CD14-positive monocyte (primary cell): ENCODE results near the gene KMT2D. TPM values are rescaled to one million over a fixed set of nuclear protein-coding genes. Genes with fewer than 3 reads are reported as not detected.
A peak's percentile ranks its signal among the peaks of the same experiment; 100 is the strongest.

Source experiments
- DNase-seq, 3 donors: peaks; one replicate each; pipeline ENCODE4 v3.0.0-alpha.2; 2011 to 2022
- H2AFZ ChIP-seq: 2 replicates; pipeline ENCODE4 v1.6.0; 2012; ENCODE audit warnings: mild to moderate bottlenecking, low read depth, low read length, inconsistent platforms; ENCODE audit not compliant: insufficient read depth, poor library complexity, severe bottlenecking
- H3K27ac ChIP-seq, 2 donors: 1 replicate in 1 of 2; 2 replicates in 1 of 2; pipeline ENCODE4 v1.5.1; 2012 to 2013; ENCODE audit warnings: low read length in 2 of 2, control low read depth in 1 of 2, inconsistent platforms in 1 of 2, low read depth in 1 of 2, mild to moderate bottlenecking in 1 of 2
- H3K27me3 ChIP-seq, 2 donors: one replicate each; pipeline versions ENCODE4 v1.6.0 to v1.6.1; 2011 to 2013; ENCODE audit warnings: low read length in 2 of 2; ENCODE audit not compliant: control insufficient read depth in 2 of 2, insufficient read depth in 2 of 2
- H3K36me3 ChIP-seq, 2 donors: replicated peaks in 1 of 2; 1 replicate in 1 of 2; 2 replicates in 1 of 2; pipeline versions ENCODE4 v1.5.1 to v1.6.1; 2012 to 2013; ENCODE audit warnings: low read length in 2 of 2, control low read depth in 1 of 2, inconsistent platforms in 1 of 2, mild to moderate bottlenecking in 1 of 2; ENCODE audit not compliant: insufficient read depth in 2 of 2, control insufficient read depth in 1 of 2
- H3K4me1 ChIP-seq, 2 donors: 1 replicate in 1 of 2; 2 replicates in 1 of 2; pipeline versions ENCODE4 v1.5.1 to v1.6.1; 2012 to 2013; ENCODE audit warnings: low read length in 2 of 2, control low read depth in 1 of 2, inconsistent platforms in 1 of 2, mild to moderate bottlenecking in 1 of 2, moderate library complexity in 1 of 2; ENCODE audit not compliant: insufficient read depth in 2 of 2, control insufficient read depth in 1 of 2
- H3K4me2 ChIP-seq: replicated peaks from 2 replicates; pipeline ENCODE3; 2012; ENCODE audit warnings: low read length, moderate library complexity, mild to moderate bottlenecking; ENCODE audit not compliant: poor library complexity, severe bottlenecking; ENCODE audit errors: extremely low read depth
- H3K4me3 ChIP-seq, 3 experiments: fragments of 200-600 bp in 1 of 3; sonication (generic) in 1 of 3; replicated peaks in 1 of 3; 1 replicate in 2 of 3; 2 replicates in 1 of 3; pipeline ENCODE4 v1.5.1; 2011 to 2013; ENCODE audit warnings: low read length in 3 of 3, mild to moderate bottlenecking in 3 of 3, control low read depth in 2 of 3, low read depth in 2 of 3, inconsistent platforms in 1 of 3, moderate library complexity in 1 of 3
- H3K79me2 ChIP-seq: 2 replicates; pipeline ENCODE4 v1.6.0; 2012; ENCODE audit warnings: mild to moderate bottlenecking, control low read depth, inconsistent platforms, low read length, moderate library complexity; ENCODE audit not compliant: insufficient read depth
- H3K9ac ChIP-seq: 2 replicates; pipeline ENCODE4 v1.6.0; 2017; ENCODE audit warnings: low read length, mild to moderate bottlenecking; ENCODE audit not compliant: insufficient read depth, poor library complexity, severe bottlenecking
- H3K9me3 ChIP-seq, 2 donors: replicated peaks in 1 of 2; 1 replicate in 1 of 2; 2 replicates in 1 of 2; pipeline versions ENCODE4 v1.5.1 to v1.6.1; 2012 to 2013; ENCODE audit warnings: low read length in 2 of 2, control low read depth in 1 of 2; ENCODE audit not compliant: control insufficient read depth in 1 of 2, insufficient read depth in 1 of 2
- H4K20me1 ChIP-seq: 2 replicates; pipeline ENCODE4 v1.6.0; 2012; ENCODE audit warnings: mild to moderate bottlenecking, low read length, control low read depth, moderate library complexity; ENCODE audit not compliant: insufficient read depth
- H3K27ac Mint-ChIP-seq, 7 donors: one replicate each; pipeline ENCODE4 v1.8.0; 2020; ENCODE audit warnings: mild to moderate bottlenecking in 7 of 7, mixed read lengths in 7 of 7, moderate library complexity in 6 of 7, inconsistent platforms in 2 of 7
- H3K27me3 Mint-ChIP-seq, 3 donors: one replicate each; pipeline ENCODE4 v1.8.0; 2021 to 2022; ENCODE audit warnings: low read depth in 3 of 3, mild to moderate bottlenecking in 3 of 3, mixed read lengths in 3 of 3, moderate library complexity in 3 of 3, inconsistent platforms in 1 of 3
- H3K36me3 Mint-ChIP-seq, 2 donors: one replicate each; pipeline ENCODE4 v1.8.0; 2020; ENCODE audit warnings: mixed read lengths in 2 of 2, inconsistent platforms in 1 of 2, mild to moderate bottlenecking in 1 of 2
- H3K4me1 Mint-ChIP-seq: one replicate; pipeline ENCODE4 v1.8.0; 2020; ENCODE audit warnings: mild to moderate bottlenecking, mixed read lengths
- H3K4me3 Mint-ChIP-seq, 2 donors: one replicate each; pipeline ENCODE4 v1.8.0; 2020; ENCODE audit warnings: mild to moderate bottlenecking in 2 of 2, mixed read lengths in 2 of 2, moderate library complexity in 1 of 2
- H3K9me3 Mint-ChIP-seq, 7 donors: one replicate each; pipeline ENCODE4 v1.8.0; 2020 to 2022; ENCODE audit warnings: mixed read lengths in 7 of 7, mild to moderate bottlenecking in 6 of 7, moderate library complexity in 6 of 7, inconsistent platforms in 2 of 7
- CTCF ChIP-seq: fragments of 200-600 bp; IDR thresholded peaks from one replicate; pipeline ENCODE4 v1.8.0; 2022; ENCODE audit warnings: antibody characterized with exemption, mild to moderate bottlenecking
- WGBS: methylation state at CpG from one replicate; pipeline ENCODE4 v1.1.5; 2013; ENCODE audit warnings: missing lambda C conversion rate; ENCODE audit not compliant: insufficient coverage; 5-methylcytosine and 5-hydroxymethylcytosine counted together
- intact Hi-C, 2 donors: fragments of 100-400 bp; cut with micrococcal nuclease; formaldehyde crosslinking; loops; one replicate each; pipeline versions ENCODE4 v1.15.0 to v1.15.1; 2023
- polyA plus RNA-seq, 3 donors: library from polyadenylated mRNA; depleted of rRNA in 1 of 3; unstranded in 2 of 3; stranded (reverse) in 1 of 3; fragments of 300-500 nt in 2 of 3; fragments of >200 nt in 1 of 3; fragmentation: Illumina TruSeq in 2 of 3; gene quantifications; 1 replicate in 2 of 3; 2 replicates in 1 of 3; pipeline ENCODE4 v1.2.3, GENCODE V29; 2012 to 2021

The KMT2D gene
- polyA plus RNA-seq, 3 donors = 1.2 to 66.9 (median 2.7) TPM

GRCh38 chr12:49030119-49030518 lies 30.5 kb downstream of the KMT2D start:
- H3K27ac Mint-ChIP-seq = peak overlapping the region in 4 of 7 donors; percentile 7 to 60 (median 32)
- Histone ChIP-seq H2AFZ (no peak overlapping the region), H3K4me1 (no peaks in the 10 kb centered on the region), H4K20me1 (peaks cover 94% of the 10 kb centered on the region), H3K27me3 (no peaks in the 10 kb centered on the region), H3K79me2 (peaks cover 10% of the 10 kb centered on the region), H3K9me3 (no peaks in the 10 kb centered on the region), H3K4me3 (no peak overlapping the region), H3K36me3 (peaks cover 95 to 100% of the 10 kb centered on the region in 2 donors), H3K27ac (peak overlapping the region in 1 of 2 donors; percentile 1), H3K4me2 (no peak overlapping the region), H3K9ac (no peak overlapping the region)
- intact Hi-C loops = no loop called here
- no peak overlapping the region for H3K4me3 Mint-ChIP-seq
- no peak for TF ChIP-seq CTCF
- H3K9me3 Mint-ChIP-seq = no peaks in the 10 kb centered on the region
- DNase-seq = no peak
- peaks cover 79 to 96% of the 10 kb centered on the region in 2 donors for H3K36me3 Mint-ChIP-seq
- H3K4me1 Mint-ChIP-seq = peaks cover 14% of the 10 kb centered on the region
- WGBS = no CpG with 5 or more reads among the region's 8 CpGs
- peaks cover 0 to 1% (median 0%) of the 10 kb centered on the region in 3 donors for H3K27me3 Mint-ChIP-seq

DNA sequence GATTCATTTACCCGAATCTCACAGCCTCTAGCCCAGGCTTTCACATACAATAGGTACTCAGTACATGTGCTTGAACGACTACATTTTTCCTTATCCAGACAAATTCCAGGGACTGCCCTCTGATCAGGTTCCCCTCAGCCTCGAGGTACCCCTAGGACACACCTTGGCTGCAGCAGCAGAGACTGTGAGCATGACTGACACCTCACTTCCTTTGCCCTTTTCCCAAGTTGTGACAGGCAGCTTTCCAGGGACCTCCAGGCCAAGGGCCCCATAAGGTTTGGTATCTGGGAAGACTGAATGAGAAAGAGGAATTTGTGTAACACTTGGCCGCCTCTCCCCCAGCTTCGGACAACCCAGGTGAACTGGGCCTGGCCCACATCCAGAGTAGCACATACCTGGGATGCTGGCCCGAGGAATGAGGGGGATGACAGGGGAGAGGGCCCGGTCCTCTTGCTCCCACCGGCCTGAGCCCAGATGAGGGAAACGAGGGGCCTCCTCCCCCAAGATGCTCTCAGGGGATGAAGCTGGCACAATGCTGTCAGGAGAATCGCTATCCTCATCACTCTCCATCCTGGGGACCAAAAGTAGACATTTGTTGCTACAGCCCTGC lies 31.8 kb downstream of the KMT2D start:
- H3K36me3 Mint-ChIP-seq = peaks cover 77 to 96% of the 10 kb centered on the region in 2 donors
- Histone ChIP-seq H3K4me1 (no peaks in the 10 kb centered on the region), H3K4me2 (no peak overlapping the region), H3K36me3 (peaks cover 95 to 100% of the 10 kb centered on the region in 2 donors), H3K9me3 (no peaks in the 10 kb centered on the region), H2AFZ (no peak overlapping the region), H3K27ac (peak overlapping the region in 1 of 2 donors; percentile 59), H3K79me2 (peaks cover 10% of the 10 kb centered on the region), H4K20me1 (peaks cover 94% of the 10 kb centered on the region), H3K4me3 (no peak overlapping the region), H3K9ac (no peak overlapping the region), H3K27me3 (no peaks in the 10 kb centered on the region)
- H3K27me3 Mint-ChIP-seq = peaks cover 0 to 1% (median 0%) of the 10 kb centered on the region in 3 donors
- no peak for DNase-seq
- intact Hi-C loops = no loop called here
- H3K27ac Mint-ChIP-seq = peak overlapping the region in 6 of 7 donors; percentile 38 to 85 (median 78)
- no peaks in the 10 kb centered on the region for H3K9me3 Mint-ChIP-seq
- peaks cover 14% of the 10 kb centered on the region for H3K4me1 Mint-ChIP-seq
- 97% methylated on average over 7 of the region's 10 CpGs for WGBS
- no peak for TF ChIP-seq CTCF
- H3K4me3 Mint-ChIP-seq = no peak overlapping the region
